Heart left ventricle (tissue), 13 donors: ENCODE data around the gene MICALL2.

Source experiments
- POLR2A ChIP-seq, 2 donors: fragments of 450-650 bp; IDR thresholded peaks; one replicate each; pipeline ENCODE4 v1.6.1; 2017; ENCODE audit warnings: antibody characterized with exemption in 2 of 2, mild to moderate bottlenecking in 2 of 2, moderate library complexity in 2 of 2
- TF ChIP-seq, protein P1 (sequence below), 12 donors: fragments of 200-600 bp; sonication (generic) in 4 of 12; IDR thresholded peaks; one replicate each; pipeline versions ENCODE4 v1.5.0 to v1.8.0; 2018 to 2022; ENCODE audit warnings: antibody characterized with exemption in 12 of 12, mild to moderate bottlenecking in 5 of 12
- donor health status: ischemic (EF 13 %, LVEDD 7.1; RV severe dilation, severe dysfunction).
- donor health status: DM: no; HTN: yes; CAD: no.
- donor health status: DM: no; HTN: no; CAD: no.
- donor health status: ischemic (EF 25% LVEDD 6.9; RV normal size, moderate dysfunction).
- donor health status: ischemic (EF 25% LVEDD 5.7; RV mildly dilated, moderate dysfunction).
- donor health status: ischemic (EF 35%, LVEDD 5.7; RV mildly dilated, moderate dysfunction).
- donor health status: nonischemic (EF 11% LVEDD 7.7; RV severe dilation, severe dysfunction).
- donor health status: DM: yes; HTN: yes; CAD: no.
- donor health status: PGD.
- donor health status: ischemic (EF 29% LVEDD 5.4; RV normal size, mild dysfunction).
- donor health status: nonischemic (EF 23%, LVEDD 6.1; RV moderate dilation, normal function).

GRCh38 chr7:1489336-1489735 is 30.1 kb upstream of the MICALL2 start:
- TF ChIP-seq, protein P1, sequence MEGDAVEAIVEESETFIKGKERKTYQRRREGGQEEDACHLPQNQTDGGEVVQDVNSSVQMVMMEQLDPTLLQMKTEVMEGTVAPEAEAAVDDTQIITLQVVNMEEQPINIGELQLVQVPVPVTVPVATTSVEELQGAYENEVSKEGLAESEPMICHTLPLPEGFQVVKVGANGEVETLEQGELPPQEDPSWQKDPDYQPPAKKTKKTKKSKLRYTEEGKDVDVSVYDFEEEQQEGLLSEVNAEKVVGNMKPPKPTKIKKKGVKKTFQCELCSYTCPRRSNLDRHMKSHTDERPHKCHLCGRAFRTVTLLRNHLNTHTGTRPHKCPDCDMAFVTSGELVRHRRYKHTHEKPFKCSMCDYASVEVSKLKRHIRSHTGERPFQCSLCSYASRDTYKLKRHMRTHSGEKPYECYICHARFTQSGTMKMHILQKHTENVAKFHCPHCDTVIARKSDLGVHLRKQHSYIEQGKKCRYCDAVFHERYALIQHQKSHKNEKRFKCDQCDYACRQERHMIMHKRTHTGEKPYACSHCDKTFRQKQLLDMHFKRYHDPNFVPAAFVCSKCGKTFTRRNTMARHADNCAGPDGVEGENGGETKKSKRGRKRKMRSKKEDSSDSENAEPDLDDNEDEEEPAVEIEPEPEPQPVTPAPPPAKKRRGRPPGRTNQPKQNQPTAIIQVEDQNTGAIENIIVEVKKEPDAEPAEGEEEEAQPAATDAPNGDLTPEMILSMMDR (IDR thresholded peaks at IDR 0.05), result no peak
- no peak for TF ChIP-seq POLR2A (IDR thresholded peaks at IDR 0.05)
